ENCODE data around the gene NSMF. TPM values are rescaled to one million over a fixed set of nuclear protein-coding genes. Genes with fewer than 3 reads are reported as not detected.

Gene NSMF
- total and polyA plus RNA-seq, 2 experiments from 2014 or later, result 20.3 to 103 TPM

DNA sequence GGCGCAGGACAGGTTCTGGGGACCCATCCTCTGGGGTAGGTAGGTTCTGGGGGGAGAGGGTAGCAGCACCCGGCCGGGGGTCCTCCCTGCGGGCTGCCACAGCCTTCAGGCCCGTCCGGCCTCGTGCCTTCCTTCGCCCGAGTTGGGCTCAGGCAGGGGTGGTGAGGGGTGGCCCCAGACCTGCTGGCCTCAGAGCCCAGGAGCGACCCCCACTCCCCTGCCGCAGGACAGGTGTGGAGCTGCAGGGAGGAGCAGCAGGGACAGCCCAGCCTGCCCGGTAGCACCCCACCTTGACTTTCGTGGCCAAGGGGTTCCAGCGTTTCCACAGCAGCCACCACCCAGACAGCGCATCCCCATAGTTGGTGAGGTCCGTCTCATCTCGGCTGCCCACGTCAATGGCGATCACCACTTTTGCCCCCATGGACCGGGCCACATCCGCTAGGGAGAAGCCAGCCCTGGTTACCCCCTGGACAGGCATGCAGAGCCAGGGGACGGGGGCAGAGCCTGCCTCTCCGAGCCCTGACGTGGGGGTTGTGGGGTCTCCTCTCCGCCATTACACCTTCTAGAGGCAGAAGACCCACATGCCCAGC, 3.4 kb upstream of the NSMF start:
- Histone ChIP-seq H3K4me2 (no peak overlapping the region), H4K20me1 (replicated peaks; ENCODE audit: insufficient read depth) (no peaks in the 10 kb centered on the region), H3K27me3 (ENCODE audit: insufficient read depth) (no peaks in the 10 kb centered on the region), H3K36me3 (ENCODE audit: insufficient read depth) (no peaks in the 10 kb centered on the region), H2AFZ (no peak overlapping the region), H3K79me2 (replicated peaks; ENCODE audit: insufficient read depth) (no peaks in the 10 kb centered on the region), H3K4me1 (ENCODE audit: insufficient read depth) (no peaks in the 10 kb centered on the region), H3K27ac (ENCODE audit: low read depth) (no peak overlapping the region), H3K9me2 (ENCODE audit: insufficient read depth) (no peaks in the 10 kb centered on the region), H3F3A (replicated peaks; ENCODE audit: low read depth) (no peaks in the 10 kb centered on the region), H3K4me3 (no peak overlapping the region)
- no peak overlapping the region for H3K27ac Mint-ChIP-seq
- H3K36me3 Mint-ChIP-seq (ENCODE audit: low read depth), result no peaks in the 10 kb centered on the region; the same call in 2 of the 3 replicates
- H3K9me3 Mint-ChIP-seq, result no peaks in the 10 kb centered on the region; the same call in 2 of the 3 replicates
- ATAC-seq (no peak), DNase-seq (ENCODE audit: low spot score) (no peak)
- no peak for TF ChIP-seq JUNB (IDR thresholded peaks at IDR 0.05; ENCODE audit: unreplicated experiment)
- TF ChIP-seq POLR2AphosphoS5 (IDR thresholded peaks at IDR 0.05; ENCODE audit: low read depth), result no peak
- TF ChIP-seq EZH2 (IDR thresholded peaks at IDR 0.05; ENCODE audit: low read depth, unreplicated experiment), result no peak
- TF ChIP-seq CTCF (conservative IDR thresholded peaks at IDR 0.05; ENCODE audit: low read depth in 2 of 2), result no peak
- TF ChIP-seq, protein P1, sequence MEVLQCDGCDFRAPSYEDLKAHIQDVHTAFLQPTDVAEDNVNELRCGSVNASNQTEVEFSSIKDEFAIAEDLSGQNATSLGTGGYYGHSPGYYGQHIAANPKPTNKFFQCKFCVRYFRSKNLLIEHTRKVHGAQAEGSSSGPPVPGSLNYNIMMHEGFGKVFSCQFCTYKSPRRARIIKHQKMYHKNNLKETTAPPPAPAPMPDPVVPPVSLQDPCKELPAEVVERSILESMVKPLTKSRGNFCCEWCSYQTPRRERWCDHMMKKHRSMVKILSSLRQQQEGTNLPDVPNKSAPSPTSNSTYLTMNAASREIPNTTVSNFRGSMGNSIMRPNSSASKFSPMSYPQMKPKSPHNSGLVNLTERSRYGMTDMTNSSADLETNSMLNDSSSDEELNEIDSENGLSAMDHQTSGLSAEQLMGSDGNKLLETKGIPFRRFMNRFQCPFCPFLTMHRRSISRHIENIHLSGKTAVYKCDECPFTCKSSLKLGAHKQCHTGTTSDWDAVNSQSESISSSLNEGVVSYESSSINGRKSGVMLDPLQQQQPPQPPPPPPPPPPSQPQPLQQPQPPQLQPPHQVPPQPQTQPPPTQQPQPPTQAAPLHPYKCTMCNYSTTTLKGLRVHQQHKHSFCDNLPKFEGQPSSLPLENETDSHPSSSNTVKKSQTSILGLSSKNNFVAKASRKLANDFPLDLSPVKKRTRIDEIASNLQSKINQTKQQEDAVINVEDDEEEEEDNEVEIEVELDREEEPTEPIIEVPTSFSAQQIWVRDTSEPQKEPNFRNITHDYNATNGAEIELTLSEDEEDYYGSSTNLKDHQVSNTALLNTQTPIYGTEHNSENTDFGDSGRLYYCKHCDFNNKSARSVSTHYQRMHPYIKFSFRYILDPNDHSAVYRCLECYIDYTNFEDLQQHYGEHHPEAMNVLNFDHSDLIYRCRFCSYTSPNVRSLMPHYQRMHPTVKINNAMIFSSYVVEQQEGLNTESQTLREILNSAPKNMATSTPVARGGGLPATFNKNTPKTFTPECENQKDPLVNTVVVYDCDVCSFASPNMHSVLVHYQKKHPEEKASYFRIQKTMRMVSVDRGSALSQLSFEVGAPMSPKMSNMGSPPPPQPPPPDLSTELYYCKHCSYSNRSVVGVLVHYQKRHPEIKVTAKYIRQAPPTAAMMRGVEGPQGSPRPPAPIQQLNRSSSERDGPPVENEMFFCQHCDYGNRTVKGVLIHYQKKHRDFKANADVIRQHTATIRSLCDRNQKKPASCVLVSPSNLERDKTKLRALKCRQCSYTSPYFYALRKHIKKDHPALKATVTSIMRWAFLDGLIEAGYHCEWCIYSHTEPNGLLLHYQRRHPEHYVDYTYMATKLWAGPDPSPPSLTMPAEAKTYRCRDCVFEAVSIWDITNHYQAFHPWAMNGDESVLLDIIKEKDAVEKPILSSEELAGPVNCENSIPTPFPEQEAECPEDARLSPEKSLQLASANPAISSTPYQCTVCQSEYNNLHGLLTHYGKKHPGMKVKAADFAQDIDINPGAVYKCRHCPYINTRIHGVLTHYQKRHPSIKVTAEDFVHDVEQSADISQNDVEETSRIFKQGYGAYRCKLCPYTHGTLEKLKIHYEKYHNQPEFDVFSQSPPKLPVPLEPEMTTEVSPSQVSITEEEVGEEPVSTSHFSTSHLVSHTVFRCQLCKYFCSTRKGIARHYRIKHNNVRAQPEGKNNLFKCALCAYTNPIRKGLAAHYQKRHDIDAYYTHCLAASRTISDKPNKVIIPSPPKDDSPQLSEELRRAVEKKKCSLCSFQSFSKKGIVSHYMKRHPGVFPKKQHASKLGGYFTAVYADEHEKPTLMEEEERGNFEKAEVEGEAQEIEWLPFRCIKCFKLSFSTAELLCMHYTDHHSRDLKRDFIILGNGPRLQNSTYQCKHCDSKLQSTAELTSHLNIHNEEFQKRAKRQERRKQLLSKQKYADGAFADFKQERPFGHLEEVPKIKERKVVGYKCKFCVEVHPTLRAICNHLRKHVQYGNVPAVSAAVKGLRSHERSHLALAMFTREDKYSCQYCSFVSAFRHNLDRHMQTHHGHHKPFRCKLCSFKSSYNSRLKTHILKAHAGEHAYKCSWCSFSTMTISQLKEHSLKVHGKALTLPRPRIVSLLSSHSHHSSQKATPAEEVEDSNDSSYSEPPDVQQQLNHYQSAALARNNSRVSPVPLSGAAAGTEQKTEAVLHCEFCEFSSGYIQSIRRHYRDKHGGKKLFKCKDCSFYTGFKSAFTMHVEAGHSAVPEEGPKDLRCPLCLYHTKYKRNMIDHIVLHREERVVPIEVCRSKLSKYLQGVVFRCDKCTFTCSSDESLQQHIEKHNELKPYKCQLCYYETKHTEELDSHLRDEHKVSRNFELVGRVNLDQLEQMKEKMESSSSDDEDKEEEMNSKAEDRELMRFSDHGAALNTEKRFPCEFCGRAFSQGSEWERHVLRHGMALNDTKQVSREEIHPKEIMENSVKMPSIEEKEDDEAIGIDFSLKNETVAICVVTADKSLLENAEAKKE (CRISPR knock-in tag; IDR thresholded peaks at IDR 0.05), result no peak
- TF ChIP-seq NANOG (IDR thresholded peaks at IDR 0.05; ENCODE audit: borderline replicate concordance), result no peak
- TF ChIP-seq ZNF114 (CRISPR knock-in tag; IDR thresholded peaks at IDR 0.05), result no peak
- TF ChIP-seq, protein P2, sequence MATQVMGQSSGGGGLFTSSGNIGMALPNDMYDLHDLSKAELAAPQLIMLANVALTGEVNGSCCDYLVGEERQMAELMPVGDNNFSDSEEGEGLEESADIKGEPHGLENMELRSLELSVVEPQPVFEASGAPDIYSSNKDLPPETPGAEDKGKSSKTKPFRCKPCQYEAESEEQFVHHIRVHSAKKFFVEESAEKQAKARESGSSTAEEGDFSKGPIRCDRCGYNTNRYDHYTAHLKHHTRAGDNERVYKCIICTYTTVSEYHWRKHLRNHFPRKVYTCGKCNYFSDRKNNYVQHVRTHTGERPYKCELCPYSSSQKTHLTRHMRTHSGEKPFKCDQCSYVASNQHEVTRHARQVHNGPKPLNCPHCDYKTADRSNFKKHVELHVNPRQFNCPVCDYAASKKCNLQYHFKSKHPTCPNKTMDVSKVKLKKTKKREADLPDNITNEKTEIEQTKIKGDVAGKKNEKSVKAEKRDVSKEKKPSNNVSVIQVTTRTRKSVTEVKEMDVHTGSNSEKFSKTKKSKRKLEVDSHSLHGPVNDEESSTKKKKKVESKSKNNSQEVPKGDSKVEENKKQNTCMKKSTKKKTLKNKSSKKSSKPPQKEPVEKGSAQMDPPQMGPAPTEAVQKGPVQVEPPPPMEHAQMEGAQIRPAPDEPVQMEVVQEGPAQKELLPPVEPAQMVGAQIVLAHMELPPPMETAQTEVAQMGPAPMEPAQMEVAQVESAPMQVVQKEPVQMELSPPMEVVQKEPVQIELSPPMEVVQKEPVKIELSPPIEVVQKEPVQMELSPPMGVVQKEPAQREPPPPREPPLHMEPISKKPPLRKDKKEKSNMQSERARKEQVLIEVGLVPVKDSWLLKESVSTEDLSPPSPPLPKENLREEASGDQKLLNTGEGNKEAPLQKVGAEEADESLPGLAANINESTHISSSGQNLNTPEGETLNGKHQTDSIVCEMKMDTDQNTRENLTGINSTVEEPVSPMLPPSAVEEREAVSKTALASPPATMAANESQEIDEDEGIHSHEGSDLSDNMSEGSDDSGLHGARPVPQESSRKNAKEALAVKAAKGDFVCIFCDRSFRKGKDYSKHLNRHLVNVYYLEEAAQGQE (IDR thresholded peaks at IDR 0.05; ENCODE audit: unreplicated experiment), result no peak
- TF ChIP-seq, protein P3, sequence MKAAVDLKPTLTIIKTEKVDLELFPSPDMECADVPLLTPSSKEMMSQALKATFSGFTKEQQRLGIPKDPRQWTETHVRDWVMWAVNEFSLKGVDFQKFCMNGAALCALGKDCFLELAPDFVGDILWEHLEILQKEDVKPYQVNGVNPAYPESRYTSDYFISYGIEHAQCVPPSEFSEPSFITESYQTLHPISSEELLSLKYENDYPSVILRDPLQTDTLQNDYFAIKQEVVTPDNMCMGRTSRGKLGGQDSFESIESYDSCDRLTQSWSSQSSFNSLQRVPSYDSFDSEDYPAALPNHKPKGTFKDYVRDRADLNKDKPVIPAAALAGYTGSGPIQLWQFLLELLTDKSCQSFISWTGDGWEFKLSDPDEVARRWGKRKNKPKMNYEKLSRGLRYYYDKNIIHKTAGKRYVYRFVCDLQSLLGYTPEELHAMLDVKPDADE (IDR thresholded peaks at IDR 0.05), result no peak
- TF ChIP-seq ZNF331 (CRISPR knock-in tag; IDR thresholded peaks at IDR 0.05; ENCODE audit: low read depth), result no peak
- peaks cover 6% of the 10 kb centered on the region for H3K27me3 Mint-ChIP-seq (ENCODE audit: insufficient read depth, low read depth, poor library complexity)
- H3K4me3 Mint-ChIP-seq, result no peak overlapping the region
- peaks cover 2% of the 10 kb centered on the region; the same call in 2 of the 3 replicates for H3K4me1 Mint-ChIP-seq
